IMR-90 (cell line): ENCODE data around the gene MLEC. TPM values are rescaled to one million over a fixed set of nuclear protein-coding genes. Genes with fewer than 3 reads are reported as not detected.

Experiments
- ATAC-seq: fragments of 200-7000 bp; cut with Tn5 transposase; 2 replicates; pipeline ENCODE4 v1.9.1; 2020; ENCODE audit warnings: low read depth, mild to moderate bottlenecking, moderate library complexity
- BruUV-seq: library from RNA; stranded (reverse); fragments of 400-500 nt; replicated peaks from 2 replicates; lab custom pipeline; 2021; lab: Mats Ljungman, UMichigan
- CTCF ChIA-PET: fragments of 300-600 bp; formaldehyde crosslinking; extraction: SDS; loops from one replicate; lab custom pipeline; 2021; ENCODE audit warnings: antibody characterized with exemption; lab: Yijun Ruan, JAX
- POLR2A ChIA-PET: fragments of 300-600 bp; sonication (Branson Sonifier 250); formaldehyde crosslinking; loops from one replicate; lab custom pipeline; 2022; ENCODE audit warnings: antibody characterized with exemption; ENCODE audit not compliant: unreplicated experiment; lab: Charles Lee
- DNase-seq: peaks from one replicate; pipeline ENCODE4 v3.0.0; 2013
- H2AFZ ChIP-seq: replicated peaks from 2 replicates; pipeline ENCODE3; 2013; ENCODE audit warnings: low read length, mild to moderate bottlenecking; ENCODE audit not compliant: poor library complexity
- H2AK5ac ChIP-seq: 2 replicates; pipeline ENCODE4 v1.6.1; 2013; ENCODE audit warnings: low read depth, low read length, inconsistent platforms
- H2AK9ac ChIP-seq: replicated peaks from 2 replicates; pipeline ENCODE3; 2013; ENCODE audit warnings: mild to moderate bottlenecking, low read depth, low read length, moderate library complexity; ENCODE audit not compliant: poor library complexity
- H2BK120ac ChIP-seq: 2 replicates; pipeline ENCODE4 v1.6.1; 2013; ENCODE audit warnings: low read depth, low read length, inconsistent platforms
- H2BK15ac ChIP-seq: 3 replicates; pipeline ENCODE4 v1.6.1; 2013; ENCODE audit warnings: low read depth, low read length, inconsistent platforms
- H2BK20ac ChIP-seq: 2 replicates; pipeline ENCODE4 v1.6.1; 2013; ENCODE audit warnings: low read depth, mild to moderate bottlenecking, inconsistent platforms, low read length, moderate library complexity
- H2BK5ac ChIP-seq: 2 replicates; pipeline ENCODE4 v1.6.1; 2013; ENCODE audit warnings: mild to moderate bottlenecking, low read depth, low read length, inconsistent platforms; ENCODE audit not compliant: poor library complexity, severe bottlenecking
- H3K14ac ChIP-seq: replicated peaks from 2 replicates; pipeline ENCODE4 v1.6.1; 2013; ENCODE audit warnings: low read depth, low read length, inconsistent platforms
- H3K18ac ChIP-seq: 2 replicates; pipeline ENCODE4 v1.6.1; 2013; ENCODE audit warnings: low read depth, low read length, control low read depth
- H3K23ac ChIP-seq: 2 replicates; pipeline ENCODE4 v1.6.1; 2013; ENCODE audit warnings: low read depth, low read length, inconsistent platforms
- H3K27ac ChIP-seq: 2 replicates; pipeline ENCODE4 v1.5.1; 2013; ENCODE audit warnings: mild to moderate bottlenecking, control low read depth, low read length; ENCODE audit not compliant: insufficient read depth
- H3K27me3 ChIP-seq: 2 replicates; pipeline ENCODE4 v1.6.1; 2013; ENCODE audit warnings: low read length; ENCODE audit not compliant: control insufficient read depth, insufficient read depth
- H3K36me3 ChIP-seq: 2 replicates; pipeline ENCODE4 v1.6.1; 2013; ENCODE audit warnings: low read length, mixed read lengths; ENCODE audit not compliant: control insufficient read depth, insufficient read depth
- H3K4ac ChIP-seq: 2 replicates; pipeline ENCODE4 v1.6.1; 2013; ENCODE audit warnings: low read depth, low read length, inconsistent platforms
- H3K4me1 ChIP-seq: 2 replicates; pipeline ENCODE4 v1.6.1; 2013; ENCODE audit warnings: low read length, mixed read lengths; ENCODE audit not compliant: control insufficient read depth, insufficient read depth
- H3K4me2 ChIP-seq: 2 replicates; pipeline ENCODE4 v1.6.1; 2013; ENCODE audit warnings: low read depth, mild to moderate bottlenecking, control low read depth, low read length, moderate library complexity
- H3K4me3 ChIP-seq: 2 replicates; pipeline ENCODE4 v1.5.1; 2013; ENCODE audit warnings: low read depth, mild to moderate bottlenecking, control low read depth, low read length, moderate library complexity; ENCODE audit not compliant: insufficient read depth
- H3K56ac ChIP-seq: 2 replicates; pipeline ENCODE4 v1.6.1; 2013; ENCODE audit warnings: low read length, inconsistent platforms; ENCODE audit not compliant: insufficient read depth; ENCODE audit errors: extremely low read depth
- H3K79me1 ChIP-seq, 2 experiments: 2 replicates each; pipeline ENCODE4 v1.6.1; 2013; ENCODE audit warnings: low read length in 2 of 2, inconsistent platforms in 1 of 2, low read depth in 1 of 2
- H3K9ac ChIP-seq: 2 replicates; pipeline ENCODE4 v1.6.1; 2013; ENCODE audit warnings: low read depth, low read length, control low read depth
- H3K9me1 ChIP-seq: 2 replicates; pipeline ENCODE4 v1.6.1; 2013; ENCODE audit warnings: low read length, inconsistent platforms; ENCODE audit not compliant: insufficient read depth
- H3K9me3 ChIP-seq: 2 replicates; pipeline ENCODE4 v1.6.1; 2013; ENCODE audit warnings: low read length; ENCODE audit not compliant: control insufficient read depth, insufficient read depth
- H4K20me1 ChIP-seq: 2 replicates; pipeline ENCODE4 v1.6.1; 2013; ENCODE audit warnings: low read length, inconsistent platforms; ENCODE audit not compliant: insufficient read depth
- H4K5ac ChIP-seq: 2 replicates; pipeline ENCODE4 v1.6.1; 2013; ENCODE audit warnings: mild to moderate bottlenecking, low read depth, low read length, control low read depth
- H4K8ac ChIP-seq, 2 experiments: 2 replicates each; pipeline ENCODE4 v1.6.1; 2013; ENCODE audit warnings: low read depth in 2 of 2, low read length in 2 of 2, control low read depth in 1 of 2, inconsistent platforms in 1 of 2
- H4K91ac ChIP-seq: 2 replicates; pipeline ENCODE4 v1.6.1; 2013; ENCODE audit warnings: low read depth, low read length, inconsistent platforms; ENCODE audit not compliant: insufficient read depth
- BHLHE40 ChIP-seq: fragments of 150-350 bp; IDR thresholded peaks from 2 replicates; pipeline ENCODE4 v1.6.1; 2016; ENCODE audit warnings: mild to moderate bottlenecking, low read depth, low read length
- MAZ ChIP-seq: IDR thresholded peaks from 2 replicates; pipeline ENCODE4 v1.6.1; 2012; ENCODE audit warnings: low read depth, mild to moderate bottlenecking, low read length, improper control_type of control experiment, moderate library complexity, borderline replicate concordance
- NFE2L2 ChIP-seq: fragments of 150-350 bp; IDR thresholded peaks from 2 replicates; pipeline ENCODE4 v1.6.1; 2016; ENCODE audit warnings: low read depth, mild to moderate bottlenecking, low read length
- RFX5 ChIP-seq: IDR thresholded peaks from 2 replicates; pipeline ENCODE4 v1.8.0; 2012; ENCODE audit warnings: low read depth, mild to moderate bottlenecking, low read length, moderate library complexity
- WGBS, 2 experiments: methylation state at CpG; one replicate each; pipeline versions ENCODE4 v1.1.5 to v1.1.7; 2013; ENCODE audit warnings: missing lambda C conversion rate in 2 of 2; ENCODE audit not compliant: insufficient read length in 1 of 2; ENCODE audit errors: extremely low coverage in 2 of 2; 5-methylcytosine and 5-hydroxymethylcytosine counted together
- dilution Hi-C: fragments of 300-500 bp; cut with HindIII; formaldehyde crosslinking; loops from one replicate; pipeline ENCODE4 v1.14.3; 2018; ENCODE audit warnings: low sequenced_read_pairs; ENCODE audit not compliant: unreplicated experiment
- in situ Hi-C: fragments of 300-500 bp; cut with MboI; formaldehyde crosslinking; loops from 3 replicates; pipeline ENCODE4 v1.14.3; 2019; ENCODE audit warnings: low sequenced_read_pairs, inconsistent platforms, mixed read lengths
- intact Hi-C: fragments of 100-400 bp; cut with micrococcal nuclease; formaldehyde crosslinking; loops from 2 replicates; pipeline ENCODE4 v1.10.0; 2022
- polyA plus RNA-seq, 3 experiments: library from polyadenylated mRNA; depleted of rRNA; stranded (reverse); fragments of >200 nt; gene quantifications; 2 replicates each; pipeline ENCODE4 v1.2.3, GENCODE V29; 2012; ENCODE audit warnings: low replicate concordance in 1 of 3
- total RNA-seq: library from RNA; depleted of rRNA; stranded (reverse); fragments of >200 nt; gene quantifications from 2 replicates; pipeline ENCODE4 v1.2.3, GENCODE V29; 2012
- TF ChIP-seq, protein P1 (sequence below): fragments of 150-350 bp; IDR thresholded peaks from 2 replicates; pipeline ENCODE4 v1.6.1; 2016; ENCODE audit warnings: low read depth, mild to moderate bottlenecking, low read length, moderate library complexity, borderline replicate concordance
- TF ChIP-seq, protein P2 (sequence below): fragments of 150-350 bp; IDR thresholded peaks from 2 replicates; pipeline ENCODE4 v1.6.1; 2017; ENCODE audit warnings: mild to moderate bottlenecking, antibody characterized with exemption, low read length, low read depth

The MLEC gene
- total and polyA plus RNA-seq, 2 of the 4 experiments (the other 2 are of a cell fraction) = 44.1 to 137 TPM

DNA sequence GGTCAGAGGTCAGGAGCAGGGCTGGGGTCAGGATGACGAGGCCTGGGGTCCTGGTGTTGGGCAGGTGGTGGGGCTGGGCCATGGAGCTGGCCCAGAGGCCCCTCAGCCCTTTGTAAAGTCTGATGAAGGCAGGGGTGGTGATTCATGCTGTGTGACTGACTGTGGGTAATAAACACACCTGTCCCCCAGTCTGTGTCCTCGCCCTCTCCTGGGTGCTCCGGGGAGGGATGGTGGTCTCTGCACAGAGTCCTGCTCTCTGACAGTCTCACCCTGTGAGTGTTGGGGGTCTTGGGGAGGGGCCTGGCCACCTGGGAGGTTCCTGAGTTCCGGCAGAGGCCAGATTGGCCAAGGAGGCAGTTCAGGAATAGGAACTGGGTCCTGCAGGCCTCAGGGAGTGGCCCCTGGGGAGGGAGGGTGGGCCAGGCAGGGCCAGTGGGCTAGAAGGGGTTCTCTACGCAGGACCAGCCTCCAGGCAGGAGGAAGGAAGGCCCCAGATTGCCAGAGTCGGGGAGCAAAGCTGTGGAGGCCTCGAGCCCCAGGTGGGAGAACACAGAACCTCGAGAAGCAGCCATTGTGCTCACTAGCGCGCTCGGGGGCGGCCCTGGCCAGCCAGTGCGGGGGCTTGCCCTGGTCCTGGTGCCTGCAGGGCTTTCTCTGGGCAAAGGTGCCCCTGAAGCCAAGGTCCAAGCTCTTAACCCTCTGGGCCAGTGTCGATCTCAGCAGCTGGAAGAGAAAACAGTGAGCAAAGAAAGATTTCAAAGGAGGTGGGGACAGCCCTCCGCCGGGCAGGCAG is 53.1 kb downstream of the MLEC start:
- POLR2A ChIA-PET = no interaction called here
- Histone ChIP-seq H3K27ac (no peak overlapping the region), H3K4me3 (no peak overlapping the region), H3K9me1 (no peaks in the 10 kb centered on the region), H3K14ac (no peak overlapping the region), H3K4me1 (no peaks in the 10 kb centered on the region), H3K56ac (no peak overlapping the region), H2BK15ac (no peak overlapping the region), H3K4ac (no peak overlapping the region), H4K5ac (no peak overlapping the region), H3K18ac (no peak overlapping the region), H2AK5ac (no peak overlapping the region), H2AFZ (no peak overlapping the region), H3K4me2 (no peak overlapping the region), H2BK5ac (no peak overlapping the region), H3K9ac (no peak overlapping the region), H4K20me1 (no peaks in the 10 kb centered on the region), H2BK20ac (no peak overlapping the region), H4K91ac (no peak overlapping the region), H4K8ac (no peak overlapping the region), H2AK9ac (no peak overlapping the region), H3K9me3 (no peaks in the 10 kb centered on the region), H2BK120ac (no peak overlapping the region), H3K79me1 (no peaks in the 10 kb centered on the region), H3K36me3 (no peaks in the 10 kb centered on the region; the same call in 1 of the 2 replicates), H3K23ac (no peak overlapping the region), H3K27me3 (no peaks in the 10 kb centered on the region)
- intact Hi-C loops = no loop called here
- no TSS peak for BruUV-seq
- in situ Hi-C loops = no loop called here
- DNase-seq (no peak), ATAC-seq (no peak)
- dilution Hi-C loops = no loop called here
- CTCF ChIA-PET = no interaction called here
- WGBS, 2 experiments = 73% methylated on average over 8 of the region's 16 CpGs; no CpG with 5 or more reads in 1 of the 2 experiments
- no peak for TF ChIP-seq MAZ
- no peak for TF ChIP-seq NFE2L2
- TF ChIP-seq, protein P1, sequence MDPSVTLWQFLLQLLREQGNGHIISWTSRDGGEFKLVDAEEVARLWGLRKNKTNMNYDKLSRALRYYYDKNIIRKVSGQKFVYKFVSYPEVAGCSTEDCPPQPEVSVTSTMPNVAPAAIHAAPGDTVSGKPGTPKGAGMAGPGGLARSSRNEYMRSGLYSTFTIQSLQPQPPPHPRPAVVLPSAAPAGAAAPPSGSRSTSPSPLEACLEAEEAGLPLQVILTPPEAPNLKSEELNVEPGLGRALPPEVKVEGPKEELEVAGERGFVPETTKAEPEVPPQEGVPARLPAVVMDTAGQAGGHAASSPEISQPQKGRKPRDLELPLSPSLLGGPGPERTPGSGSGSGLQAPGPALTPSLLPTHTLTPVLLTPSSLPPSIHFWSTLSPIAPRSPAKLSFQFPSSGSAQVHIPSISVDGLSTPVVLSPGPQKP = no peak
- TF ChIP-seq RFX5 = no peak
- no peak for TF ChIP-seq BHLHE40
- TF ChIP-seq, protein P2, sequence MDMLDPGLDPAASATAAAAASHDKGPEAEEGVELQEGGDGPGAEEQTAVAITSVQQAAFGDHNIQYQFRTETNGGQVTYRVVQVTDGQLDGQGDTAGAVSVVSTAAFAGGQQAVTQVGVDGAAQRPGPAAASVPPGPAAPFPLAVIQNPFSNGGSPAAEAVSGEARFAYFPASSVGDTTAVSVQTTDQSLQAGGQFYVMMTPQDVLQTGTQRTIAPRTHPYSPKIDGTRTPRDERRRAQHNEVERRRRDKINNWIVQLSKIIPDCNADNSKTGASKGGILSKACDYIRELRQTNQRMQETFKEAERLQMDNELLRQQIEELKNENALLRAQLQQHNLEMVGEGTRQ = no peak
